Measurements from ENCODE around the gene GPR107.

The GPR107 gene

DNA sequence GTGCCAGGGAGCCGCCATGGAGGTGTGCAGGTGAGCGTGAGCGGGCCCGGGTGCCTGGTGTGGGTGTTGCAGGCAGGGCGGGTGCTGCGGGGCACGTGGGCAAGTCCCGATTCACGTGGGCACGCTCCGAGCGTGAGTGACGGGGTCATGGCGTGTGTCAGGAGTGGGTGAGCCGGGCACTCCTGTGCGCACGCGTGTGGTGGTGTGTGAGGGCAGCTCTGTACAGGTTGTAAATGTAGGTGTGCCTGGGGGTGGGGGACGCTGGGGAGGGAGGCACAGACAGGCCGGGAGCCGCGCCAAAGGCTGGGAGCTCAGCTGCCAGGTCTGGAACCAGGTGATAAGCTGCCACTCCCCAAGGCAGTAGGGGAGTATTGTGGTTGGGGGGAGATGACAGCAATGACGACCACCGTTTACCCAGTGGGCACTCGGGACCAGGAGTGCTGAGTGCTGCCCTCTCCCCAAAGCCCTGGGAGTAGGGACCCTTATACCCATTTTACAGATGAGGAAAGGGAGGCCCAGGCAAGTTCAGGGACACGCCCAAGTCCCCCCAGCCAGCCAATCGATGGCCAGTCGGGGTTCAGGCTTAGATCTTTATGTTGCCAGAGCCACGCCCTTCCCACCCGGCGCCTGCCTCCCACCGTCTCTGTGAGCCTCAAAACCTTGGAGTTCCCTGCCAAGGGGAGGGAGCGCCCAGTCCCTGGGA, 128.1 kb downstream of the GPR107 start:
- no peak overlapping the region for H3K4me3 ChIP-seq (ENCODE audit: low read depth, low read length)
- DNase-seq (ENCODE audit: low read depth): no peak
- no peak for TF ChIP-seq CTCF (IDR thresholded peaks at IDR 0.05; ENCODE audit: low read depth, low read length, missing control alignments)

DNA sequence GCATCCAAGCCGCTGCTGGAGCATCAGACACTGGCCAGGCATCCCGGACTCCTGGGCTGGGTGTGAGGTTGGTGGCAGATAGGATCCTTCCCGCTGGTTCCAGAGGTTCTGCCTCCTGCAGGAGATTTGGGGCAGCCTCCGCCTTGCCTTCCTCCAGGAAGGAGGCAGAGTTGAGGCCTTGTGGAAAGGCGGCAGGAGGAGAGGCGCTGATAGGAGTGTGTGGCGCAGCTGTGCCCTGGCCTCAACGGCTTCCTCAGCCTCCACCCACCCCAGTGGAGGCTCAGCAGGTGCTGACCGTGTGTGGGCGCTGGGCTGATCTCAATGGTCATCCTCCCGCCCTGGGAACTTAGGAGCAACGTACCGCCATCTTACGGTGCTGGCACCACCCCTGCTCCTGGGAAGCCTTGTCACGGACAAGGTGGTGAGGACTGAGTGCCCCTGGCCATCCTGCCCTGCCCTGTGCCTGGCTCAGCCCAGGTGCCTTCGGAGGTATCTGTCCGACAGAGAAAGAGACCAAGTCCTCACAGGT, 128.7 kb downstream of the GPR107 start:
- TF ChIP-seq CTCF (IDR thresholded peaks at IDR 0.05; ENCODE audit: low read depth, low read length, missing control alignments): no peak
- DNase-seq (ENCODE audit: low read depth): no peak
- no peak overlapping the region for H3K4me3 ChIP-seq (ENCODE audit: low read depth, low read length)

- no peak overlapping the region for H3K4me3 ChIP-seq (ENCODE audit: low read depth, low read length)
- no peak for TF ChIP-seq CTCF (IDR thresholded peaks at IDR 0.05; ENCODE audit: low read depth, low read length, missing control alignments)
- DNase-seq (ENCODE audit: low read depth): no peak
Observed at GRCh38 chr9:130183133-130183762, 129.5 kb downstream of the GPR107 start.

- no peak overlapping the region for H3K4me3 ChIP-seq (ENCODE audit: low read depth, low read length)
- no peak for TF ChIP-seq CTCF (IDR thresholded peaks at IDR 0.05; ENCODE audit: low read depth, low read length, missing control alignments)
- no peak for DNase-seq (ENCODE audit: low read depth)
Observed at GRCh38 chr9:130185017-130185416, 131.3 kb downstream of the GPR107 start.

DNA sequence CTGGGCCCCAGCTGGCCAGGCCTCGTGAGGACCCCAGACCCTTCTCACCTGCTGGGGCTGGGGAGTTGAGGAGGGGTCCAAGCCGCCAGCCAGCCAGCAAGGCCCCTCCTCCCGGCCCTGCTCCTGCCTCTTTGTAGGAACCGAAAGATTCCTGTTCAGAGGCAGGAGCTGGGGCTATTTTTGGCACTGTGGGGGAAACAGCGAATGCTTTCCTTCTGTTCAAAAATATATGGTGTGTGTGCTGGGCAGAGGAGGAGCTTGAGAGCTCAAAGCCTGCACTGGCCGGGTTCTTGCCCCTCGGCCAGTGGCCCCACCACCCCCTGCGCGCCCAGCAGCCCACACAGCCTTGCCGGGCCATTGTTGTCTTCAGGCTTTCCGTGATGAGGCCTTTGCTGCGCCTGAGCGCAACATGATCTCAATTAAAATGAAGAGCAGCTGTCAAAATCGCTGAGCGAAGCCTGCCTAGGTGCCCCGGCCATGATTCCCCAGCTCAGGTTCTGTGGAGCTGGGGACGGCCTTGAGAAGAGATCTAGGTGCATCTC, 131.9 kb downstream of the GPR107 start:
- no peak for TF ChIP-seq CTCF (IDR thresholded peaks at IDR 0.05; ENCODE audit: low read depth, low read length, missing control alignments)
- no peak overlapping the region for H3K4me3 ChIP-seq (ENCODE audit: low read depth, low read length)
- no peak for DNase-seq (ENCODE audit: low read depth)

DNA sequence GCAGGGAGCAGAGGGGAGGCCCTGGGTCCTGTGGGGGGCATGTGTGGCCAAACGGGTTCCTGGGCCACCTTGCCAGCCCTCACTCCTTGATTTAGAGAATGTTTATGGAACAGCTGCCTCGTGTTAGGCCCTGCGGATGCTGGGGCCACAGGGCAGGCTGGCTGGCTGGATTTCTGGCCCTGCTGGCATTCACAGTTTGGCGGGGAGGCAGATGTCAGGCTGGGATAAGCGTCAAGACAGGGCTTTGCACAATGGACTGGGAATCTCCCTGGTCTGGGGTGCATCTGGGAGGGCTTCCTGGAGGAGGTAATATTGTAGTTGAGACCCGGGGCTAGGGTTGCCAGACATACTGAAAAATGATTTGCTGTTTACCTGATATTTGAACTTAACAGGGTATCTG, 132.3 kb downstream of the GPR107 start:
- H3K4me3 ChIP-seq (ENCODE audit: low read depth, low read length): no peak overlapping the region
- no peak for TF ChIP-seq CTCF (IDR thresholded peaks at IDR 0.05; ENCODE audit: low read depth, low read length, missing control alignments)
- no peak for DNase-seq (ENCODE audit: low read depth)

All from GM12864 (cell line).